Measurements from ENCODE around the gene SEMA3G.

SEMA3G gene

DNA sequence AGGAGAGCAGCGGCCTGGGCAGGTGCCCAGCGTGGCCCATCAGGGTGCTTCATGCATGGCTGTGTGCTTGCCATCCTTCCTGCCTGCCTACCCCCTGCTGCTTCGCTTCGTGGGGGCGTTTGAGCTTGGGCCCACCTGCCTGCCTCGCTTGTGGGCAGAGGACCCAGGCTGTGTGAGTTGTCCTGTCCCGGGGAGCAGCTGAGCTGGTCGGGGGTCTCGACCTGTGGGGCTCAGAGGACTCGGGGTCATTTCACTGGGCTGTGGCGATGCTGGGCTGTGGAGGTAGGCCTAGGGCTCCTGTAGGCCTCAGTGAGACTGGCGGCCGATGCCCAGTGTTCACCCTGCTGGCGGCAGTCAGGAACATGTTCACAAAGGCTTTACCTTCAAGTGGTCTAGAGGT is 38.2 kb upstream of the SEMA3G start:
- no peak for TF ChIP-seq CTCF (IDR thresholded peaks at IDR 0.05)
- H3K4me3 ChIP-seq (ENCODE audit: low read depth, low read length) = no peak overlapping the region
- H3K27me3 ChIP-seq (ENCODE audit: control insufficient read depth, insufficient read depth, low read length) = no peaks in the 10 kb centered on the region
- no peak overlapping the region for H3K4me2 ChIP-seq (ENCODE audit: low read length)
- H3K79me2 ChIP-seq = no peaks in the 10 kb centered on the region
- H3K4me1 ChIP-seq = no peaks in the 10 kb centered on the region
- no peak overlapping the region for H3K9ac ChIP-seq
- no peak overlapping the region for H2AFZ ChIP-seq
- H3K27ac ChIP-seq = no peak overlapping the region
- H3K9me3 ChIP-seq (ENCODE audit: control insufficient read depth, low read length) = no peaks in the 10 kb centered on the region
- no peaks in the 10 kb centered on the region for H3K36me3 ChIP-seq (ENCODE audit: control insufficient read depth, insufficient read depth, low read length)

DNA sequence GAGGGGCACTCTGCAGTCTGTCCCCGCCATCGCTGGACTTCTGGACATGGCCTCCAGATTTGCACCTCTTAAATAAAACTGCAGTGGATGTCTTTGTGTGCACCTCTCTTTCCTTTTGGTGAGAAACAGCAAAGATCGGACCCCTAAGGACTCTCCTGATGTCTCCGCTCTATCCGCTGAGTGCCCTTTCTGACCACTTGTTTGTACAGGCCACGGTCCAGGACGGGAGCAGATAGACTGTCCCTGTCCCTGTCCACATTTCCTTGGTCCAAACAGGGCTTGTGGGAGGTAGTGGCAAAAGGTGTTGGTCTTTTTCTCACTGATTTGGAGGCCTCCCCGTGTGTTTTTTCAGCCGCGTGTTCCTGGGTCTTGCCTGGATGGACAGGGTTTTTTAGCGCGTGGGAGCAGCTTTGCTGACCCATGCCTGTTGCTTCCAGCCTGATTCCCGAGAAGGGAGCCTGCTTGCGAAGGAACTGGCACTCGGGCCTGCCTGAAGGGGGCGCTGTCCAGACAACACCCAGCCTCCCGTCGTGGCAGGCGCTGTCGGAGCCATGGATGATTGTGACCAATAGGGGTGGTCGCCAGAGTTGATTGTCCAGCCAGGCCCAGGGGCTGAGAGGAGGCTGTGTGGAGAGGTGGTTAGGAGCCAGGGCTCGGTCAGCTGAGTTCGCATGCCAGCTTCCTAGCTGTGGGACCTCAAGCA is 37.1 kb upstream of the SEMA3G start:
- H3K9me3 ChIP-seq (ENCODE audit: control insufficient read depth, low read length) = no peaks in the 10 kb centered on the region
- no peaks in the 10 kb centered on the region for H3K36me3 ChIP-seq (ENCODE audit: control insufficient read depth, insufficient read depth, low read length)
- no peak overlapping the region for H3K9ac ChIP-seq
- no peak for TF ChIP-seq CTCF (IDR thresholded peaks at IDR 0.05)
- no peak overlapping the region for H3K27ac ChIP-seq
- no peak overlapping the region for H3K4me2 ChIP-seq (ENCODE audit: low read length)
- no peaks in the 10 kb centered on the region for H3K27me3 ChIP-seq (ENCODE audit: control insufficient read depth, insufficient read depth, low read length)
- H2AFZ ChIP-seq = no peak overlapping the region
- no peak overlapping the region for H3K4me3 ChIP-seq (ENCODE audit: low read depth, low read length)
- H3K4me1 ChIP-seq = no peaks in the 10 kb centered on the region
- H3K79me2 ChIP-seq = no peaks in the 10 kb centered on the region

DNA sequence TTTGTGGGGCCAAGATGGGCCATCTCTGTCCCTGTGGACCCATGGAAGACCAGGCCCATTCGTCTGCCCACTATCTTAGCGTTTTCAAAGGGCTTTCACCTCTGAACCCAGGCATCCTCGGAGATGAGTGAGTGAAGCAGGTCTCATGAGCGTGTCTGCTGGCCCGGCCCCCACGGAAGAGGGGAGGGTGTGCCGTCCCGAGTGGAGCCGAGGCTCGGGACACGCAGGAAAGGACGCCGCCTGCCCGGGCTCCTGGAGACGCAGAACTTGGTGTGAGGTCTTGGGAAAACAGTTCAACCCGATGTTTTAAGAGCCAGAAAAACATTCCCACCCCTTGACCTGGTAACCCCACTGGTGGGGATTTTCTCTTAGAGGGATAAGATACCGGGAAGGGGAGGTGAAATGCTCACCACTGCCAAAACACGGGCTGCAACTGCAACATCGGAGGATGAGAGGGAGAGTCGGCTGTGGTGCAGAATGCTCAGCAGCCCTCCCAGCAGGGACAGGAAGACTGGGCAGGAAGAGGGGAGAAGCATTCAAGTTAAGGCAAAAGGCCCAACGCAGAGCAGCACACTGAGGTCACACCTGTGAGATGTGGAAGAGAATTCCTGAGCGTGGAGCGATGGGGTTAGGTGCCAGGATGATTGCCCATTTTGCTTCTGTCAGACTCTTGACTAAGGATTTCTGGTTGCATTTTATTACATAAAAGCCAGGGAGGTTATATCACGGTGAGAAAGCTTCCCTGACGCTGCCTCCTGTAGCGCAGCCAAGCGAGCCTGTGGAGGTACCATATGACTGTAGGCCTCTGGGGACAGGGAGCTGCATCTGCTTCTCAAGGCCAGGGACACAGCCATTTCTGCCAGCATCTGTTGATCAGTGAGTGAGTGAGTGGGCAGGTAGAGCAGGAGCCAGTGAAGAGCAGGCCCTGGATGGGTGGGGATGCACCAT is 36.1 kb upstream of the SEMA3G start:
- TF ChIP-seq CTCF (IDR thresholded peaks at IDR 0.05) = no peak
- H3K9ac ChIP-seq = no peak overlapping the region
- H3K27ac ChIP-seq = no peak overlapping the region

GRCh38 chr3:52479877-52480575 is 35.1 kb upstream of the SEMA3G start:
- H3K4me1 ChIP-seq = no peaks in the 10 kb centered on the region
- H3K27ac ChIP-seq = no peak overlapping the region
- H3K4me2 ChIP-seq (ENCODE audit: low read length) = no peak overlapping the region
- no peak overlapping the region for H3K9ac ChIP-seq
- no peaks in the 10 kb centered on the region for H3K9me3 ChIP-seq (ENCODE audit: control insufficient read depth, low read length)
- no peak overlapping the region for H3K4me3 ChIP-seq (ENCODE audit: low read depth, low read length)
- no peaks in the 10 kb centered on the region for H3K79me2 ChIP-seq
- H2AFZ ChIP-seq = no peak overlapping the region
- TF ChIP-seq CTCF (IDR thresholded peaks at IDR 0.05) = no peak
- H3K36me3 ChIP-seq (ENCODE audit: control insufficient read depth, insufficient read depth, low read length) = no peaks in the 10 kb centered on the region
- no peaks in the 10 kb centered on the region for H3K27me3 ChIP-seq (ENCODE audit: control insufficient read depth, insufficient read depth, low read length)

More for the DNA sequence above, 36.1 kb upstream of the SEMA3G start:
- H3K4me2 ChIP-seq (ENCODE audit: low read length) = no peak overlapping the region
- H3K27me3 ChIP-seq (ENCODE audit: control insufficient read depth, insufficient read depth, low read length) = no peaks in the 10 kb centered on the region
- H3K36me3 ChIP-seq (ENCODE audit: control insufficient read depth, insufficient read depth, low read length) = no peaks in the 10 kb centered on the region
- H2AFZ ChIP-seq = no peak overlapping the region
- H3K4me1 ChIP-seq = no peaks in the 10 kb centered on the region
- no peaks in the 10 kb centered on the region for H3K9me3 ChIP-seq (ENCODE audit: control insufficient read depth, low read length)
- H3K79me2 ChIP-seq = no peaks in the 10 kb centered on the region
- no peak overlapping the region for H3K4me3 ChIP-seq (ENCODE audit: low read depth, low read length)
